ENCODE measurements around the gene DNASE1L3.

The DNASE1L3 gene

GRCh38 chr3:58200121-58200709 lies 10.6 kb downstream of the DNASE1L3 start:
- DNase-seq = no peak

- no peak for DNase-seq
Observed at GRCh38 chr3:58198804-58199203, 12.0 kb downstream of the DNASE1L3 start.

- no peak for DNase-seq
Observed at GRCh38 chr3:58198362-58198761, 12.4 kb downstream of the DNASE1L3 start.

- DNase-seq = no peak
Observed at GRCh38 chr3:58197588-58197987, 13.2 kb downstream of the DNASE1L3 start.

GRCh38 chr3:58193682-58194407 lies 16.9 kb downstream of the DNASE1L3 start:
- DNase-seq = no peak

GRCh38 chr3:58192069-58192468 lies 18.7 kb downstream of the DNASE1L3 start:
- DNase-seq = no peak

GRCh38 chr3:58191361-58191991 lies 19.3 kb downstream of the DNASE1L3 start:
- no peak for DNase-seq

GRCh38 chr3:58190882-58191281 lies 19.9 kb downstream of the DNASE1L3 start:
- DNase-seq = no peak

GRCh38 chr3:58190291-58190690 lies 20.5 kb downstream of the DNASE1L3 start:
- no peak for DNase-seq

GRCh38 chr3:58189691-58190090 lies 21.1 kb downstream of the DNASE1L3 start:
- DNase-seq = no peak

GRCh38 chr3:58188921-58189451 lies 21.8 kb downstream of the DNASE1L3 start:
- DNase-seq = no peak

- DNase-seq = no peak
Observed at GRCh38 chr3:58188173-58188564, 22.6 kb downstream of the DNASE1L3 start.

GRCh38 chr3:58184982-58185360 lies 25.8 kb downstream of the DNASE1L3 start:
- DNase-seq = no peak

GRCh38 chr3:58184309-58184981 lies 26.3 kb downstream of the DNASE1L3 start:
- DNase-seq = no peak

GRCh38 chr3:58183891-58184290 lies 26.9 kb downstream of the DNASE1L3 start:
- no peak for DNase-seq

GRCh38 chr3:58183221-58183620 lies 27.6 kb downstream of the DNASE1L3 start:
- DNase-seq = no peak

GRCh38 chr3:58180940-58181587 lies 29.7 kb downstream of the DNASE1L3 start:
- no peak for DNase-seq

- DNase-seq = no peak
Observed at GRCh38 chr3:58180099-58180880, 30.5 kb downstream of the DNASE1L3 start.

- no peak for DNase-seq
Observed at GRCh38 chr3:58179235-58180098, 31.3 kb downstream of the DNASE1L3 start.

GRCh38 chr3:58178528-58179234 lies 32.1 kb downstream of the DNASE1L3 start:
- no peak for DNase-seq

All from NCI-H774 (cell line).